Stimulated activated naive B cell treated with anti-CD40 and anti-IgM and Interleukin-4, amounts not matched to agents 10 μg/mL and 1 μg/mL and 100 μg/mL, for 72 hours (primary cell): ENCODE data around the gene FHAD1.

Experiments used
- ATAC-seq, 2 donors: fragments of 150-1000 bp; cut with Tn5 transposase; replicated peaks; 2 replicates each; pipeline ENCODE4 v1.10.0; 2021; ENCODE audit warnings: moderate library complexity in 1 of 2
- DNase-seq: peaks from one replicate; pipeline ENCODE4 v3.0.0; 2021
- H3K27ac Mint-ChIP-seq: one replicate; pipeline ENCODE4 v1.8.0; 2022; ENCODE audit warnings: mild to moderate bottlenecking, mixed read lengths
- H3K27me3 Mint-ChIP-seq, 2 donors: one replicate each; pipeline ENCODE4 v1.8.0; 2022; ENCODE audit warnings: mixed read lengths in 2 of 2
- H3K36me3 Mint-ChIP-seq, 2 donors: one replicate each; pipeline ENCODE4 v1.8.0; 2022; ENCODE audit warnings: mixed read lengths in 2 of 2, mild to moderate bottlenecking in 1 of 2
- H3K4me1 Mint-ChIP-seq, 2 donors: one replicate each; pipeline ENCODE4 v1.8.0; 2022; ENCODE audit warnings: mixed read lengths in 2 of 2, mild to moderate bottlenecking in 1 of 2
- H3K4me3 Mint-ChIP-seq, 2 donors: one replicate each; pipeline ENCODE4 v1.8.0; 2022; ENCODE audit warnings: mild to moderate bottlenecking in 2 of 2, mixed read lengths in 2 of 2, moderate library complexity in 1 of 2
- H3K9me3 Mint-ChIP-seq, 2 donors: one replicate each; pipeline ENCODE4 v1.8.0; 2022; ENCODE audit warnings: mixed read lengths in 2 of 2, mild to moderate bottlenecking in 1 of 2

The FHAD1 gene

DNA sequence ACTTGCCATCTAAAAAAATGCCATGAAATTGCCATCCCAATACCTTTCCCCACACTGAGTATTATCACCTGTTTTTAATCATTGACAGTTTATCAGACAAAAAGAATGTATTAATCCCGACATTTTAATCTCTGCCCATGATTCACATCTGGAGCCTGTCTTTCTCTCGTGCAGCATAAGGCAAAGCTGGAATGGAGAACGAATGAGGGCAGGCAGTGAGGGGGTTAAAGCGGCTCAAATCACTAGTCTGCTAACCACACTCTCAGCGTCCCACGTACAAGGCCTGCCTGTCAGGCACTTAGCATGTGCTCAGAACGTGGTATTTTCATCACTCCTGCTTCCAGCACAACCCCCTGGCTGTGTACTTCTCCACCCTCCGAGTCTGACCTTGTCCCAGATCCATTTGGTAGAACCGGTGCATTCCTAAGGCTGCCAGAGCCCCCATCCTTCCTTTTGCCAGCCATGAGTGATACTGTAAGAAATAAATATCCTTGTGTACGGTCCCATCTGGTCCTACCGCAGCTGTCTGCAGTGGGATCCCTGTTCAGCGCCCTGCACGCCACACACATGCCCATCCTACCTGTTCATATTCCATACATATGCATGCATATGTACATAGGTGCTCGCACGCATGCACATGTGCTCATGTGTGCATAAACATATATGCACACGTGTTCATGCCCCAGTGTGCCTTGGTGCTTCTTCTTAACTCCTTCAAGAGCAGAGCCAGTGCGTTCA lies 34.6 kb upstream of the FHAD1 start:
- ATAC-seq (no peak), DNase-seq (no peak)
- Mint-ChIP-seq H3K4me1 (no peaks in the 10 kb centered on the region), H3K36me3 (no peaks in the 10 kb centered on the region), H3K4me3 (no peak overlapping the region), H3K27me3 (peaks cover 17 to 20% of the 10 kb centered on the region in 2 donors), H3K9me3 (no peaks in the 10 kb centered on the region), H3K27ac (no peak overlapping the region)

DNA sequence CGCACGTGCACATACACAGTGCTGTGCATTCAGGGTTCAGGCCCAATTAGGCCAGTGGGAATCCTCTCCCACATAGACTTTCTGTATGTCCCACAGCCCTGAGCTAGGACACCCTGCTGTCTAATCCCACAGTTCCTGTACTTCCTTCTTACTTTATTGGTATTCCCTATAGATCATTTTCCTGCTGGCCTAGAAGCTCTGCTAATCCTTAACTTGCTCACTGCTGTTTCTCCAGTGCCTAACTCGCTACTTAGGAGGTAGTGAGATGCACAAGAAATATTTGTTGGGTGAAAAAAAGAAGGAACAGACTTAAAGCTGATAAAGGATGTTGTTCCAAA lies 34.1 kb upstream of the FHAD1 start:
- Mint-ChIP-seq H3K27ac (no peak overlapping the region), H3K4me3 (no peak overlapping the region), H3K4me1 (no peaks in the 10 kb centered on the region), H3K36me3 (no peaks in the 10 kb centered on the region), H3K9me3 (no peaks in the 10 kb centered on the region), H3K27me3 (peaks cover 11 to 15% of the 10 kb centered on the region in 2 donors)
- ATAC-seq (no peak), DNase-seq (no peak)

DNA sequence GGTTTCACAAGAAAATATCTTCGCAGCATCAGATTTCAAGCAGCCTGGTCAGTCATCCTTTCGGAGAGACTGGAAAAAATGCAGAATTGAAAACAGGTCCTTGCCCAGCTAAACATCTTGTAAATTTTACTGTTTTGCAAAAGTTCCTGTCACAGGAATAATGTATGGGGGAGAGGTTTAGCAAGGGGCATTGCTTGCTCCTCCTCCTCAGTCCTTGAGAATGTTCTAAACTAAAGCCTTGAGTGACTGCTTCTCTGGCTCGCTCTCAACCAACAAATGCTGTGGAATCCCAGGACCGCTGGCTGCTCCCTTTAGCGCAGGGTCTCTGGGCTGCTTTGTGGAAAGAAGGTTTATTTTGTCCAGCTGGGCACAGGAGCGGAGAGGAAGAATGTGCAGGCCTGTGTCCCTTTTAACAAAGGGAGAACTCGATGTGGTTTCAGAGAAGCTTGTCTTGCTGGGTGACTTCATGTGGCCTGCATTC lies 33.6 kb upstream of the FHAD1 start:
- DNase-seq, result no peak
- peaks cover 9 to 11% of the 10 kb centered on the region in 2 donors for H3K27me3 Mint-ChIP-seq
- H3K36me3 Mint-ChIP-seq, result no peaks in the 10 kb centered on the region
- H3K4me3 Mint-ChIP-seq, result no peak overlapping the region
- H3K27ac Mint-ChIP-seq, result no peak overlapping the region
- ATAC-seq, result no peak
- H3K4me1 Mint-ChIP-seq, result no peaks in the 10 kb centered on the region
- no peaks in the 10 kb centered on the region for H3K9me3 Mint-ChIP-seq

DNA sequence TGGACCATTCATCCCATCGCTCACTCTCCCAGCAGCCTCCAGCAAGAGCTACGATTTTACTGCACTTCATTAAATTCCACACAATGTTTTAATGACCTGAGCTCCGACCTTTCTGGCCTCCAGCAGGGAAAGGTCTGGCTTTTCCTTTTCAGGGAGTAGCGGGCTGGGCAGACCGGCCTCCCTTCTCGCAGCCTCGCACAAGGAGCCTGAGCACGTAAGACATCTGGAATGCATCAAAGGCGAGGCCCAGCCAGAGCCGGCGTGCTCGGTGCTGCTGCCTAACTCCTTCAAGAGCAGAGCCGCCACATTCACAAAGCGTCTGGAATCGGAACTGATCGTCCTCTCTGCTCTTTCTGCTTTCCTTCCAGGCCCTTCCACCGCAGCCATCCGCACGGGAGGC lies 32.5 kb upstream of the FHAD1 start:
- H3K4me1 Mint-ChIP-seq, result no peaks in the 10 kb centered on the region
- H3K9me3 Mint-ChIP-seq, result no peaks in the 10 kb centered on the region
- H3K4me3 Mint-ChIP-seq, result no peak overlapping the region
- H3K36me3 Mint-ChIP-seq, result no peaks in the 10 kb centered on the region
- no peak for ATAC-seq
- no peak for DNase-seq
- H3K27me3 Mint-ChIP-seq, result peaks cover 9 to 11% of the 10 kb centered on the region in 2 donors
- no peak overlapping the region for H3K27ac Mint-ChIP-seq

DNA sequence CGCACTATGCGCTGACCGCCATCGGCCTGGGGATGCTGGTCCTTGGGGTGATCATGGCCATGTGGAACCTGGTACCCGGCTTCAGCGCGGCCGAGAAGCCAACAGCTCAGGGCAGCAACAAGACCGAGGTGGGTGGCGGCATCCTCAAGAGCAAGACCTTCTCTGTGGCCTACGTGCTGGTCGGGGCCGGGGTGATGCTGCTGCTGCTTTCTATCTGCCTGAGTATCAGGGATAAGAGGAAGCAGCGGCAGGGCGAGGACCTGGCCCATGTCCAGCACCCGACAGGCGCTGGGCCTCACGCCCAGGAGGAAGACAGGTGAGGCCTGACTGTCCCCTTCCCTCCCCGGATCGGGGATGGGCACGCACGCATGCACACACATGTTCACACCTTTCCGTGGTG lies 31.9 kb upstream of the FHAD1 start:
- Mint-ChIP-seq H3K4me1 (no peaks in the 10 kb centered on the region), H3K9me3 (no peaks in the 10 kb centered on the region), H3K27me3 (peaks cover 9 to 11% of the 10 kb centered on the region in 2 donors), H3K27ac (no peak overlapping the region), H3K36me3 (no peaks in the 10 kb centered on the region), H3K4me3 (no peak overlapping the region)
- ATAC-seq (no peak), DNase-seq (no peak)

DNA sequence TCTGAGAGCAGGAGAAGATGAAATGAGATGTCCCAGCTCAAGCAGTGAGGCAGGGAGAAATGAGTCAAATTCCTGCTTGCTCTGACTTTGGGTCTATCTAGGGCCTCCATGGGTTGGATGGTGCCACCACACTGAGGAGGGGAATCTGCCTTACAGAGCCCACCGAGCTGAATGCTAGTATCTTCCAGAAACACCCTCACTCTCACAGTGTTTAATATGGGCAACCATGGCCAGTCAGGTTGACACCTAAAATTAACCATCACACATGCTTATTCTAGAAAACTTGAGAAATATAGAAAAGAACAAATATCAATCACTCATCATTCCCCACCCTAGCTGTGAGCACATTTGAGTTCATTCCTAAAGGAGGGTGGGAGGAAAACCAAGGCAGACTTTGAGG lies 29.4 kb upstream of the FHAD1 start:
- no peak for DNase-seq
- H3K27ac Mint-ChIP-seq, result no peak overlapping the region
- no peak for ATAC-seq
- peaks cover 0 to 1% of the 10 kb centered on the region in 2 donors for H3K9me3 Mint-ChIP-seq
- no peaks in the 10 kb centered on the region for H3K36me3 Mint-ChIP-seq
- peaks cover 14 to 20% of the 10 kb centered on the region in 2 donors for H3K27me3 Mint-ChIP-seq
- H3K4me1 Mint-ChIP-seq, result no peaks in the 10 kb centered on the region
- no peak overlapping the region for H3K4me3 Mint-ChIP-seq

DNA sequence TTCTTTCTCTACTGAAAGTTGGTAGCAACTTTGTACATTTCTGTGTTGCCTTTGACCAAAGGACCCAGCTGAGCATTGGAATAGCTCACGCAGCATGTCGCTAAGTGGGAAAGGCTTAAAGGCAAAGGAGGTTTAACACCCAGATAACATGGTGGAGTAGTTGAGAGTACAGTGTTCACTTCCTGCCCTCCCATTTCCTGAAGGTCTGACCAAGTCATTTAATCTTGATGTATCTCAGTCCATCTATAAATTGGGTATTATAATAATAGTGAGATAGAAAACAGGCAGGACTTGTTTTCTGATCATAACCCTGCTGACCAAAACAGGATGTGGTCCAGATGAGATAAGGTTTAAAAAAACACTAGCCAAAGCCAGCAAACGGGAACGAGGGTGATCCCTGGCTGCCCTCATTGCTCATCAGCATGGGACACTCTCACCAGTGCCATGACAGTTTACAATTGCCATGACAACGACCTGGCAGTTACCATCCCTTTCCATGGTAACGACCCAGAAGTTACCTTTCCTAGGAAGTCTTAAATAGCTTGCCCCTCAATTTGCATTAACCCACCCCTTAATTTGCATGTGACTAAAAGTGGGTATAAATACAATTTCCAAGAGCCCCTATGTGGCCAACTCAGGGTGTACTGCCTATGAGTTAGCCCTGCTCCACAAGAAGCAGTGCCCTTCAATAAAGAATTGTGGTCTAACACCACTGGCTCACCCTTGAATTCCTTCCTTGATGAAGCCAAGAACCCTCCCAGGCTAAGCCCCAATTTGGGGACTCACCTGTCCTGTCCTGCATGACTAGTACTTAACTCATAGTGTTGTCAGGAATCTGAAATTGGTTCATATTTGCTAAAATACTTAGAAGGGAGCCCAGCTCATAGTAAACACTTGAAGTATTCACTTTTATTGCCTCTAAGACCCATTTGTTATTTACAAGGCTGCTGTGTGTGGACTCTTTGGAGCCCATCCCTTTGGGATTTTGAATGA lies 28.4 kb upstream of the FHAD1 start:
- Mint-ChIP-seq H3K27ac (no peak overlapping the region), H3K4me3 (no peak overlapping the region), H3K27me3 (peaks cover 12 to 18% of the 10 kb centered on the region in 2 donors), H3K36me3 (no peaks in the 10 kb centered on the region), H3K4me1 (no peaks in the 10 kb centered on the region), H3K9me3 (peaks cover 0 to 1% of the 10 kb centered on the region in 2 donors)
- ATAC-seq, result no peak
- no peak for DNase-seq

DNA sequence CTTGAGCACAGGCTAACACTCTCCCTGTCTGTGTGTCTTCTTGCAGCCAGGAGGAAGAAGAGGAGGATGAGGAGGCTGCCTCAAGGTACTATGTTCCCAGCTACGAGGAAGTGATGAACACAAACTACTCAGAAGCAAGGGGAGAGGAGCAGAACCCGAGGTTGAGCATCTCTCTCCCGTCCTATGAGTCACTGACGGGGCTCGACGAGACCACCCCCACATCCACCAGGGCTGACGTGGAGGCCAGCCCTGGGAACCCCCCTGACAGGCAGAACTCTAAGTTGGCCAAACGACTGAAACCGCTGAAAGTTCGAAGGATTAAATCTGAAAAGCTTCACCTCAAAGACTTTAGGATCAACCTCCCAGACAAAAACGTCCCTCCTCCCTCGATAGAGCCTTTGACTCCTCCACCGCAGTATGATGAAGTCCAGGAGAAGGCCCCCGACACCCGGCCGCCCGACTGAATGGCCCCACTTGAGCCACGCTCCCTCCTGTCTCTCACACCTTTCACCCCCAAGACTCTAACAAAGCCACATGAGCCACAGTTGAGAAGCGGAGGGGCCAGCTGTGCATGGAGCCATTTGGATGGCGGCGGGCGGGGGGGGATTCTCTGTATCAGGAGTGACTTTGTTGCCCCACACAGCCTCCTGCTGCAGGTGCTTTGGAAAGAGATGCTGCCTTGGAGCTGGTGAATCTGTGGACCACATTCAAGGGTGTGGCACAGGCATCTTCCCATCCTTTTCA lies 27.6 kb upstream of the FHAD1 start:
- H3K4me3 Mint-ChIP-seq, result no peak overlapping the region

DNA sequence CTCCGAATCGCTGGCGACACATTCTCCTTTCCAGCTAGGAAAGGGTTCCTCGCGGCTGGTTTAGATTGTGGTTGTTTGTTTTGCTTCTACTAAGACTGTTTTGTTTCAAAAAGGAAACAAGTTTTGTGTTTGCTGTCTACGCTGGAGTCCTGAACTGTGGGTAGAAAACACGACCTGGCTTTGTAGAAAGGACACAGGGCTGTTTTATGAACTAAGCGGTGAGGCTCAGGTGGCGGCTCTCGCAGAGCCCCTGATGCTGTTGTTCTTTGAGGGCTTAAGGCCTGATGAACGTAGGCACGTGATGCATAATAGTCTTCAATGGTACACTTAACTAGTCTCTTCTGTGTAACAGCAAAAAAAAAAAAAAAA lies 27.0 kb upstream of the FHAD1 start:
- DNase-seq (no peak), ATAC-seq (no peak)
- Mint-ChIP-seq H3K36me3 (no peaks in the 10 kb centered on the region), H3K9me3 (peaks cover 0 to 1% of the 10 kb centered on the region in 2 donors), H3K27ac (no peak overlapping the region), H3K4me1 (peaks cover 4 to 9% of the 10 kb centered on the region in 2 donors), H3K27me3 (peaks cover 11 to 18% of the 10 kb centered on the region in 2 donors), H3K4me3 (no peak overlapping the region)

More for the DNA sequence above, 27.6 kb upstream of the FHAD1 start:
- Mint-ChIP-seq H3K27me3 (peaks cover 14 to 18% of the 10 kb centered on the region in 2 donors), H3K36me3 (no peaks in the 10 kb centered on the region), H3K4me1 (peaks cover 3 to 4% of the 10 kb centered on the region in 2 donors), H3K9me3 (peaks cover 0 to 1% of the 10 kb centered on the region in 2 donors), H3K27ac (no peak overlapping the region)
- ATAC-seq (no peak), DNase-seq (no peak)

DNA sequence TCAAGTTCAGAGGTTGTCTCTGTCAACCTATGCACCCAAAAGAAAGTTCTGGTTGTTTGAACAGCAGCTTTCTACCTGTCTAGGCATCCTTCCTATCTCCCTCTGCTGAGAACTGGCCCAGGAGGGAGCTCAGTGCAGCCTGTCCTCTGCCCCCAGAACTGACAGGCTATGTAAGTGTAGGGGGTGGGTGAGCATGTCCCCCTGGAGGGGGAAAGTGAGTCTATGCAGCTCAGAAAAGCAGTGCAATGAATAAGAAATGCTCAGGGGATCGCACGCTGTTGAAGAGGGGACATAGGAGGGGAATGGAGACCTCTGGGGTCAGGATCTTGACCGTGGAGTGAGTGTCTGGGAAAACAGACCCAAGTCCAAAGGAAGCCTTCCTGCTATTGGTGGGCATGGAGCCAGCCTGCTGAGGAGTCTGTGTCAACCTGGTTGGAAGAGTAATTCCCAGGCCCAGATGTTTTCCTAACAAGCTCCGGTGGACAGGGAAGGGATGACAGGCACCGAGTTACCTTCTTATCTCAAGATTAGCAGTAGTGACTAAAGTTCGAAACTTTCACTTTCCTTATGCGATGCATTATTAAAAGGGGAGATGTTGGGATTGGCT lies 26.1 kb upstream of the FHAD1 start:
- ATAC-seq (no peak), DNase-seq (no peak)
- H3K4me1 Mint-ChIP-seq, result peaks cover 4 to 9% of the 10 kb centered on the region in 2 donors
- H3K9me3 Mint-ChIP-seq, result peaks cover 0 to 1% of the 10 kb centered on the region in 2 donors
- no peak overlapping the region for H3K4me3 Mint-ChIP-seq
- H3K36me3 Mint-ChIP-seq, result no peaks in the 10 kb centered on the region
- no peak overlapping the region for H3K27ac Mint-ChIP-seq
- H3K27me3 Mint-ChIP-seq, result peaks cover 11 to 18% of the 10 kb centered on the region in 2 donors

DNA sequence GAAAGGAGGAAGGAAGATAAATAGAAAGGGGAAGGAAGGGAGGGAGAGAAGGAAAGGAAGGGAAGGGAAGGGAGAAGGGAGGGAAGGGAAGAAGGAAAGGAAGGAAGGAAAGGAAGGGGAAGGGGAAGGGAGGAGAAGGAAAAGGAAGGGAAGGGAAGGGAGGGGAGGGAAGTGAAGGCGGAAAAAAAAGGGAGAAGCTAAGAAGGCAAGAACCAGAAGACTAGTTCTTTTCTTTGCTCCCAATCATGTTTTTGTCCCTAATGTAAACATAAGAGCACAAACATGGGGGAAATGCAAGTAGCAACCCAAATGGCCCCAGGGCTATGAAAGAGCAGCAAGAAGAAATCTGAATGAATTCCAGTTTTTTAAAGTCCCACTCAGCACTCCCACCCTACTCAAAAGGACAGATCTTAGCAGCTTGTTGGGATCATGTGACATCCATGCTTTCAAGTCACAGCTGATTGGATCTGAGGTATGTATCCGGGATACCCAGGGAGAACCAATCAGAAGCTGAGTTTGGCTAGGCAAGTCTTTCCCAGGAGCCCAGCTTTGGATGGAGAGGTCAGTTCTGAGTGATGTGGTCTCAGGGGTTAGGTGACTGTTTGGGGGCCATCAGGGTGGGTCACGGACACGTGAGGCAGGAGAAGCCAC lies 24.2 kb upstream of the FHAD1 start:
- no peak for DNase-seq
- peaks cover 4 to 9% of the 10 kb centered on the region in 2 donors for H3K4me1 Mint-ChIP-seq
- H3K36me3 Mint-ChIP-seq, result no peaks in the 10 kb centered on the region
- H3K27me3 Mint-ChIP-seq, result peaks cover 11 to 20% of the 10 kb centered on the region in 2 donors
- H3K27ac Mint-ChIP-seq, result no peak overlapping the region
- H3K4me3 Mint-ChIP-seq, result no peak overlapping the region
- ATAC-seq, result no peak
- H3K9me3 Mint-ChIP-seq, result peaks cover 0 to 1% of the 10 kb centered on the region in 2 donors

DNA sequence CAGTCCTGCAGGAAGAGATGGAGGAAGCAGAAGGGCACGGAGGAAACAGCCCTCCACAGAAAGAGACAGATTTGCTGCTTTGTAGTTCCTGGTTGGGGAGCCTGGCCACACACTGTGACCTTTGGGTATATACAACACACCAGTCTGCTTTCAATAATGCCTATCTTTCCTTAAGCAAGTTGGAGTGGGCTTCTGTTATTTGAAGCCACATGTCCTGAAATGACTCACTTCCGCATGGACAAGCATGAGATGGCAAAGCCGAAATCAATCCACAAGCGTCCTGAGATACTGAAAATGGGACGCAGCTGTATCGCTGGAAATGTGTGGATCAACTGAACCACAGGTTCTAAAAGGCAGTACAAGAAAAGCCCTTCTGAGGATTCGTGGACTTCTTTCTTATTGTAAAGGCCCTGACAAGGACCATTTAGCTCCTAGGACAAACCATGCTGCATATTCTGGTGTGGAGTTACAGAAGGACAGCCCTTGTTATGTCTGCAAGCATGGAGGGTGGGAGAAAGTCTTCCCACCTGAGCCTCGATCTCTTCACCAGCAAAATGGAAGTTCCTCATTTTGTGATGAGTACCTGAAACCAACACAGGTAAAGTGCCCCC lies 22.7 kb upstream of the FHAD1 start:
- Mint-ChIP-seq H3K9me3 (peaks cover 0 to 1% of the 10 kb centered on the region in 2 donors), H3K27ac (no peak overlapping the region), H3K27me3 (peaks cover 11 to 20% of the 10 kb centered on the region in 2 donors), H3K4me1 (peaks cover 4 to 9% of the 10 kb centered on the region in 2 donors), H3K36me3 (no peaks in the 10 kb centered on the region), H3K4me3 (no peak overlapping the region)
- ATAC-seq (no peak), DNase-seq (no peak)

DNA sequence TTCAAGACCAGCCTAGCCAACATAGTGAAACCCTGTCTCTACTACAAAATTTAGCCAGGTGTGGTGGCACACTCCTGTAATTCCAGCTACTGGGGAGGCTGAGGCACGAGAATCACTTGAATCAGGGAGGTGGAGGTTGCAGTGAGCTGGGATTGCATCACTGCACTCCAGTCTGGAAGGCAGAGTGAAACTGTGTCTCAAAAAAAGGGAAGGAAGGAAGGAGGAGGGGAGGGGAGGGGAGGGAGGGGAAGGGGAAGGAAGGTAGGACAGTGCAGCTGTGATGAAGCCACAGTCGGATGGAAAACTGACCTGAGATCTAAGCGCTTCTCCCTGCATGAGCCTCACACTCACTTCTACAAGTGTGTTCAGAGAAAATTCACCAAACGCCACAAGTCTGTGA lies 22.0 kb upstream of the FHAD1 start:
- no peak overlapping the region for H3K4me3 Mint-ChIP-seq

More for the DNA sequence above, 22.0 kb upstream of the FHAD1 start:
- DNase-seq (no peak), ATAC-seq (no peak)
- peaks cover 4 to 9% of the 10 kb centered on the region in 2 donors for H3K4me1 Mint-ChIP-seq
- H3K27me3 Mint-ChIP-seq, result peaks cover 11 to 20% of the 10 kb centered on the region in 2 donors
- no peaks in the 10 kb centered on the region for H3K36me3 Mint-ChIP-seq
- H3K27ac Mint-ChIP-seq, result no peak overlapping the region
- H3K9me3 Mint-ChIP-seq, result peaks cover 0 to 1% of the 10 kb centered on the region in 2 donors
